Transverse colon (tissue), 4 donors: ENCODE results near the gene CAPN5.

Experiments
- POLR2A ChIP-seq: fragments of 450-650 bp; IDR thresholded peaks from one replicate; pipeline ENCODE4 v1.6.1; 2016; ENCODE audit warnings: antibody characterized with exemption, mild to moderate bottlenecking, moderate library complexity
- POLR2AphosphoS5 ChIP-seq, 3 donors: sonication (generic); formaldehyde crosslinking; IDR thresholded peaks; one replicate each; pipeline ENCODE4 v1.6.1; 2016; ENCODE audit warnings: antibody characterized with exemption in 3 of 3
- TF ChIP-seq, protein P1 (sequence below), 5 experiments: fragments of 200-600 bp in 3 of 5; fragments of 450-650 bp in 2 of 5; sonication (generic) in 3 of 5; IDR thresholded peaks; 1 replicate in 2 of 5; 2 replicates in 3 of 5; pipeline ENCODE4 v1.5.1; 2016 to 2017; ENCODE audit warnings: antibody characterized with exemption in 5 of 5, inconsistent platforms in 3 of 5, mild to moderate bottlenecking in 2 of 5, moderate library complexity in 1 of 5

DNA sequence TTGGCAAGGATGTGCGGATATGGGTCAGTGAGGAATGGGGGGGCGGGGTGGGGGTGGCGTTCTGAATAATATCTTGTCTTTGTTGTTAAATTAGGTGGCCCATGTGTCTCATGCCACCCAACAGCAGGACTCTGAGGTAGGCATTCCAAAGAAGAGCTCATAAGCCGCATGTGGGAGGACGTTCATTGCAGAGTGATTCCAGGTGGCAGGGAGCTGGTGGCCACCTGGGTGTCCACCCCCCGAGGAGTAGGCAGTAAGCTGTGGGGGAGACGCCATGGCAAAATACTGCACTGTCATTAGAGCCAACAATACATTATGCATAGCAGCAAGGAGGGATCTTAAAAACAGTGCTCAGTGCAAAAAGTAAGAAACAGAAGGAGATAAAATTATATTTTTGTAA, 14.3 kb upstream of the CAPN5 start:
- TF ChIP-seq, protein P1, sequence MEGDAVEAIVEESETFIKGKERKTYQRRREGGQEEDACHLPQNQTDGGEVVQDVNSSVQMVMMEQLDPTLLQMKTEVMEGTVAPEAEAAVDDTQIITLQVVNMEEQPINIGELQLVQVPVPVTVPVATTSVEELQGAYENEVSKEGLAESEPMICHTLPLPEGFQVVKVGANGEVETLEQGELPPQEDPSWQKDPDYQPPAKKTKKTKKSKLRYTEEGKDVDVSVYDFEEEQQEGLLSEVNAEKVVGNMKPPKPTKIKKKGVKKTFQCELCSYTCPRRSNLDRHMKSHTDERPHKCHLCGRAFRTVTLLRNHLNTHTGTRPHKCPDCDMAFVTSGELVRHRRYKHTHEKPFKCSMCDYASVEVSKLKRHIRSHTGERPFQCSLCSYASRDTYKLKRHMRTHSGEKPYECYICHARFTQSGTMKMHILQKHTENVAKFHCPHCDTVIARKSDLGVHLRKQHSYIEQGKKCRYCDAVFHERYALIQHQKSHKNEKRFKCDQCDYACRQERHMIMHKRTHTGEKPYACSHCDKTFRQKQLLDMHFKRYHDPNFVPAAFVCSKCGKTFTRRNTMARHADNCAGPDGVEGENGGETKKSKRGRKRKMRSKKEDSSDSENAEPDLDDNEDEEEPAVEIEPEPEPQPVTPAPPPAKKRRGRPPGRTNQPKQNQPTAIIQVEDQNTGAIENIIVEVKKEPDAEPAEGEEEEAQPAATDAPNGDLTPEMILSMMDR (IDR thresholded peaks at IDR 0.05): no peak
- TF ChIP-seq POLR2A: no peak
- TF ChIP-seq POLR2AphosphoS5 (IDR thresholded peaks at IDR 0.05): no peak
